HFF-Myc (cell line): ENCODE measurements around the gene BDH1.

Source experiments
- DNase-seq: peaks from one replicate; pipeline ENCODE4 v3.0.0-alpha.2; 2011; ENCODE audit warnings: low read depth; ENCODE audit errors: extremely low read depth
- H3K4me3 ChIP-seq: replicated peaks from 2 replicates; pipeline ENCODE4 v1.5.1; 2011; ENCODE audit warnings: low read depth, mild to moderate bottlenecking, control low read depth, low read length
- CTCF ChIP-seq: IDR thresholded peaks from 2 replicates; pipeline ENCODE4 v1.5.1; 2012; ENCODE audit warnings: mild to moderate bottlenecking, low read depth, low read length, control low read depth; ENCODE audit errors: missing control alignments

BDH1 gene

DNA sequence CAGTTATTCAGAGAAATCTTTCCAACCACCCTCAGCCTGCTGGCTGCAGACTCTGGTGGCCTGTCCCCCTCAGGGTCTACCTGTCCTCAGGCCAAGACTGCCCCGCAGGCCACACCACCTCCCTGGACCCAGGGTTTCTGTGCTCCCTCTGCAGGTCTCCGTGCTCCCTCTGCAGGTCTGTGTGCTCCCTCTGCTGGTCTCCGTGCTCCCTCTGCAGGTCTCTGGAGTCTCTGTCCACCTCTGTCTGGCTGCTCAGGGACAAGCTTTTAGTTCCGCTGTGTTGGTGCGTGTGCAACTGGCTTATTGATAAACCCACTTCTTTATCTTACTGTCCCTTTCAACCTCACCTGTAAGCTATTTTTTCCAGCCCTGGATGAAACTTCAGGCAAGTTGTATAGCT lies 30.1 kb downstream of the BDH1 start:
- TF ChIP-seq CTCF, result peak; percentile 24
- no peak for DNase-seq
- no peak overlapping the region for H3K4me3 ChIP-seq

DNA sequence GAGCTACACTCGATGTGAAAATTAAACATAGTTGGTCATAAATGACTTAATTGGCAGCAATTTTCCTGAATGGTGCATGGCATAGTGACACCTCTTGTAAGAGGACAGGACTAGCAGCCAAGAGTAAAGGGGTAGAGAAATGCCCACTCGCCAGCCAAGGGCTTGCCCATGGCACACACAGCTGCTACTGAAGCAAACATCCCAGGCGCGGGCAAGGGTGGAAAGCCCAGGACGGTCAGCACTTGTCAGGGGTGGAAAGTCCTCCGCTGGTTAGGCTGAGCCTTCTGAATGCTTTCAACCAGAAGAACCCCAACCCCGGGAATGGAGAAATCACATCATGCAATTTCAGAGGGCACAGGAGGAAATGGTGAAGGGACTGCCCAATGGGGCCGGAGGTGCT lies 31.6 kb downstream of the BDH1 start:
- no peak for TF ChIP-seq CTCF
- H3K4me3 ChIP-seq, result no peak overlapping the region
- no peak for DNase-seq

DNA sequence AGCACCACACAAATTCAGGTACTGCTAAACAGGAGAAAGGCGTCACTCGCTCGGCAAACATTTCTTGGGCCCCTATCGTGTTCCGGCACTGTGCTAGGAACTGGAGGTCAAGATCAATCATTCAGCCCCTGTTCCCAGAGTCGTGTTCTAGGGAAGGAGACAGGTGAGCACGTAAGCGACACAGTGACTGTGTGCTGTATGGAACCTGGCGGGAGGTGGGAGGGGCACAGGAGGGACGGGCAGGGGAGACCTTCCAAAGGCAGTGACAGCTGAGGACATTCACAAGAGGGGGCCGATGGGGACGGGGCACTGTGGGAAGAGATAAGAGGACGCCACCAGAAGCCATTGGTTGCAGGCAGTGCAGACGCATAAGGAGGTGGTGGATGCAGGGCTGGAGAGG lies 32.2 kb downstream of the BDH1 start:
- no peak for TF ChIP-seq CTCF
- H3K4me3 ChIP-seq, result no peak overlapping the region
- no peak for DNase-seq

DNA sequence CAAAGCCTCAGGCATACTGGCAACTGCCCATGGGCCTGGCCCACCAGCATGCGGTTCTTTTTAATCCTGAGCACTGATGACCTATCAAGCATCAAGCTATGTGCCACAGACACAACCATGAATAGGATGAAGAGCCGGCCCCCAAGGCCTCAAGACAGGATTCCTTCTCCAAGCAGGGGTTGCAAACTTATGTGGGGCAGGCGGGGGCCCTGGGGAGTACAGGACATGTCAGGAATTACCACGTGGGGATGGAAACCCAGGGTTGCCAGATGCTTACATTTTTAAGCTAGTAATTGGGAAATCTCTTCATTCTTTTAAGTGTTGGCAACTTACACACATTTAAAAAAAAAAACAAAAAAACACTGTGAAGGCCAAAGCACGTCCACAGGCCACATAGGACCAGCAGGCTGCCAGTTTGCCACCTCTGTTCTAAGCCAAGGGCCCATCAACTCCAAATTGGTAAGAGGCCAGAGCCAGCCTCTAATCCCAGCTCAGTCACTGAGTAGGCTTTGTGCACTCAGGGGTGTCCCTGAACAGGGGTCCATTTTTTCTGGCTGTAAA lies 32.8 kb downstream of the BDH1 start:
- TF ChIP-seq CTCF, result no peak
- no peak for DNase-seq
- H3K4me3 ChIP-seq, result no peak overlapping the region

DNA sequence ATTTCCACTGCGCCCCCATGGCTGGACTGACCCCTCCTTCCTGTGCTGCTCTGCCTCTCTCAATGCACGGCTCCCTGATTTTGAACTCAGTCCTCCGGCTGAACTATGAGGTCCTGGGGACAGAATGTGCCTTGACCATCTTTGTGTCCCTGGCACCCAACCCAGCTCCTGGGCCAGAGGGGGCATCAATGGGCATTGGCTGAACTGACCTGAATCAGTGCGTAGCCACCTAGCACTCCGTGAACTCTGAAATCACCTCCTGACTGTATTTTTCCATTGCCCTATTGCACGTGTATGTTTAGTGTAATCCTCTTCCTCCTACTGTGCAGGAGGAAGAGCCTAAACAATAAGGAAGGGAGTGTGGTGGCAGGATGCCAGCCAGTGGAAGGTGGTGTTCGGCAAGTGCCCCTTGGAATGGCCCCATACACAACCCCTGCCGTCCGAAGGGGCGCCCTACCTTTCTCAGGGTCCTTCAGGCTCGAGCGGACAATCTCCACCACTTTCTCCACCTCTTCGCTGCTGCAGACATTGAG lies 33.5 kb downstream of the BDH1 start:
- no peak for TF ChIP-seq CTCF
- no peak for DNase-seq
- H3K4me3 ChIP-seq, result no peak overlapping the region

DNA sequence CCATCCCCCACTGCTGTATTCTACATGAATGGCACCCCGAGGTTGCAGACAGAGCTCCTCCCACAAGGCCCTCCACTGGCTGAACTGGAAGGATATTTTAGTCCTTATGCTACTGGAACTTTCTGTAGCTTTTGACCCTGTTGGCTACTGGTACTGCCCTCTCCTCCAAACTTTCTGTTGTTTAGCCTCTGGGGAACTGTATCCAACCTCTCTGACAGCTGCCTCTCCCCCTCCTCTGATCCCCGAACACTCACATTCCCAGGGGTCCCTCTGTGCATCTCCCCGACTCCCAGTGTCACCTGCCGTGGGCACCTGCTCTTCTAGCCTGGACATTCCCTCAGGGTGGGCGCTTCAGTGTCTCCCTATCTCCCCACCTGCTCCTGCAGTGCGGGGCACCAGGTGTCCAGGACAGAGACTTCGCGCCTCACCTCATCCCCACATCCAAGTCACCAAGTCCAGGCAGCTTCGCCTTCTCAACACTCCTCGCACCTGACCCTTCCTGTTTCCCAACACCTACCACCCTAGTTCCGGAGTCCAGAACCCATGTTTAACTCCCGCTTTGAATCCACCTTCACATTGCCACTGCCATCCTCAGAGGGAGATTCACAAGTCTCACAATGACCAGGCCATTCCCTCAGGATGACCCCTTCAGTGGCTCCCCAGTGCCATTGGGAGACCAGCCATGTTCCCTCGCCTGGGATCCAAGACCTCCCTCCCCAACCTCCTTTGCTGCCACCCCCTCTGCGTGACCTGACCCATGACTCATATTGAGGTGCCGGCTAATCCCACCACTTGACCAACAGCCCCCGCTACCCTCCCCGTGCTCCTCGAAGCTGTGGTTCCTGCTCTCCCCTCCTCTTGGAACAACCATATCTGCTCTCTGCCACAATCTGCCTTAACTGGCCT lies 34.2 kb downstream of the BDH1 start:
- no peak overlapping the region for H3K4me3 ChIP-seq
- no peak for DNase-seq
- no peak for TF ChIP-seq CTCF
